Gastroesophageal sphincter (tissue), 4 donors: ENCODE measurements around the gene SHISA6. TPM values are rescaled to one million over a fixed set of nuclear protein-coding genes. Genes with fewer than 3 reads are reported as not detected.
A peak's percentile ranks its signal among the peaks of the same experiment; 100 is the strongest.

Experiments used
- ATAC-seq: fragments of 150-250 bp; one replicate; pipeline ENCODE4 v1.9.1; 2016; ENCODE audit warnings: mild to moderate bottlenecking, moderate library complexity
- H3K27ac ChIP-seq, 4 donors: fragments of 200-600 bp; sonication (generic) in 3 of 4; 1 replicate in 3 of 4; 2 replicates in 1 of 4; pipeline ENCODE4 v1.5.1; 2016 to 2019
- H3K27me3 ChIP-seq: fragments of 200-600 bp; sonication (generic); one replicate; pipeline ENCODE4 v1.5.1; 2019
- H3K36me3 ChIP-seq, 2 donors: fragments of 200-600 bp; sonication (generic); one replicate each; pipeline ENCODE4 v1.5.1; 2019; ENCODE audit warnings: control low read depth in 1 of 2
- H3K4me1 ChIP-seq, 3 donors: fragments of 200-600 bp; sonication (generic); 1 replicate in 2 of 3; 2 replicates in 1 of 3; pipeline ENCODE4 v1.5.1; 2016 to 2019; ENCODE audit warnings: control low read depth in 2 of 3
- H3K4me3 ChIP-seq, 2 donors: fragments of 200-600 bp; sonication (generic); one replicate each; pipeline ENCODE4 v1.5.1; 2019; ENCODE audit warnings: mild to moderate bottlenecking in 1 of 2, moderate library complexity in 1 of 2
- H3K9me3 ChIP-seq, 3 donors: fragments of 200-600 bp; sonication (generic); one replicate each; pipeline ENCODE4 v1.5.1; 2017 to 2019; ENCODE audit warnings: control low read depth in 2 of 3
- EP300 ChIP-seq: sonication (generic); formaldehyde crosslinking; IDR thresholded peaks from one replicate; pipeline ENCODE4 v1.6.1; 2017; ENCODE audit warnings: antibody characterized with exemption, mild to moderate bottlenecking
- POLR2A ChIP-seq, 2 donors: fragments of 450-650 bp; IDR thresholded peaks; one replicate each; pipeline ENCODE4 v1.6.1; 2017; ENCODE audit warnings: antibody characterized with exemption in 2 of 2, mild to moderate bottlenecking in 2 of 2, moderate library complexity in 1 of 2
- POLR2AphosphoS5 ChIP-seq: sonication (generic); formaldehyde crosslinking; IDR thresholded peaks from one replicate; pipeline ENCODE4 v1.6.1; 2017; ENCODE audit warnings: antibody characterized with exemption
- WGBS, 2 donors: methylation state at CpG; one replicate each; pipeline ENCODE4 v1.1.5; 2018; ENCODE audit warnings: low coverage in 1 of 2; 5-methylcytosine and 5-hydroxymethylcytosine counted together
- total RNA-seq, 4 donors: library from RNA; depleted of rRNA; stranded (reverse); fragments of >200 nt; gene quantifications; one replicate each; pipeline ENCODE4 v1.1.0, GENCODE V29; 2016
- TF ChIP-seq, protein P1 (sequence below), 4 experiments: fragments of 200-600 bp in 2 of 4; fragments of 450-650 bp in 2 of 4; sonication (generic) in 1 of 4; IDR thresholded peaks; one replicate each; pipeline ENCODE4 v1.5.1; 2017 to 2019; ENCODE audit warnings: antibody characterized with exemption in 4 of 4, mild to moderate bottlenecking in 2 of 4, moderate library complexity in 2 of 4

Gene SHISA6
- total RNA-seq, 4 donors from 2014 or later = 0.31 to 1.5 (median 0.90) TPM

DNA sequence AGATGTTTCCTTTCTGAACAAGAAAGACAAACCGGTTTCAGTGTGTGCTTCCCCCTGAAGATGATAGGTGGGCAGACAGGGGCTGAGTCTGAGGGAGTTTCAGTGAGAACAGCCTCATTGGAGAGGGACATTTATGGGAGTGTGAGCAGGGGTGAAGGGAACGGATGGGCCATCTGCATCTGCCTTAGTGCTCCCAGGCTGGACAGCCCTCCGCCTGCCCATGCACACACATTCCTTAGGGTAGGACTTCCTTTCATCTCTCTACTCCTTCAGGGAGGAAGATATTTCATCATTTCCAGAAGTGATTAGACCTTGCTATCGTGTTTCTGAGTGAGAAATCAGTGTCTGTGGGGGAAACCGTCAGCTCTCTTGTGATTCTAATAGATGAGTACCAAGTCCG is 3.8 kb downstream of the SHISA6 start:
- TF ChIP-seq POLR2A (IDR thresholded peaks at IDR 0.05) = no peak
- no peak for TF ChIP-seq EP300
- no peak for TF ChIP-seq POLR2AphosphoS5
- TF ChIP-seq, protein P1, sequence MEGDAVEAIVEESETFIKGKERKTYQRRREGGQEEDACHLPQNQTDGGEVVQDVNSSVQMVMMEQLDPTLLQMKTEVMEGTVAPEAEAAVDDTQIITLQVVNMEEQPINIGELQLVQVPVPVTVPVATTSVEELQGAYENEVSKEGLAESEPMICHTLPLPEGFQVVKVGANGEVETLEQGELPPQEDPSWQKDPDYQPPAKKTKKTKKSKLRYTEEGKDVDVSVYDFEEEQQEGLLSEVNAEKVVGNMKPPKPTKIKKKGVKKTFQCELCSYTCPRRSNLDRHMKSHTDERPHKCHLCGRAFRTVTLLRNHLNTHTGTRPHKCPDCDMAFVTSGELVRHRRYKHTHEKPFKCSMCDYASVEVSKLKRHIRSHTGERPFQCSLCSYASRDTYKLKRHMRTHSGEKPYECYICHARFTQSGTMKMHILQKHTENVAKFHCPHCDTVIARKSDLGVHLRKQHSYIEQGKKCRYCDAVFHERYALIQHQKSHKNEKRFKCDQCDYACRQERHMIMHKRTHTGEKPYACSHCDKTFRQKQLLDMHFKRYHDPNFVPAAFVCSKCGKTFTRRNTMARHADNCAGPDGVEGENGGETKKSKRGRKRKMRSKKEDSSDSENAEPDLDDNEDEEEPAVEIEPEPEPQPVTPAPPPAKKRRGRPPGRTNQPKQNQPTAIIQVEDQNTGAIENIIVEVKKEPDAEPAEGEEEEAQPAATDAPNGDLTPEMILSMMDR (IDR thresholded peaks at IDR 0.05) = no peak
- Histone ChIP-seq H3K9me3 (no peaks in the 10 kb centered on the region), H3K4me1 (peaks cover 0 to 15% (median 4%) of the 10 kb centered on the region in 3 donors), H3K27me3 (peaks cover 90% of the 10 kb centered on the region), H3K27ac (no peak overlapping the region), H3K4me3 (no peak overlapping the region), H3K36me3 (no peaks in the 10 kb centered on the region)
- no peak for ATAC-seq
- WGBS, 2 donors = 38 to 60% methylated on average over 4 to 5 of the region's 6 CpGs

DNA sequence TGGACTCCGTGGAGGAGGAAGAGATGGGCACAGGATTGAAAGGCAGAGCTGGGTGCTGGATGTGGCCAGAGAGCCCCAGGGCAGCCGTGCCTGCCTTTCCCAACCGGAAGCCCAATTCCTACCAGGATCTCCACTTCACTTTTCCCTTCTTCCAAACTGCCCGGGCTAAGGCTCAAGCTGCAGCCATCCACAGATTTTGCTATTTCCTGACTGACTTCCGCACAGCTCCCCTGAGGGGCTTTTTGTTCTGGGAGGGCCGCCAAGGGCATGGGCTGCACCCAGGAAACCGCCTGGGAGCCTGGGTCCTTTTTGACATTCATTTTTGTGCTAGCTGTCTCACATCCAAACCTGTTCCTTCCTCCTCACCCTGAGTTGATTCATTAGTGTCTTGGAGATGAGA is 4.2 kb downstream of the SHISA6 start:
- Histone ChIP-seq H3K27ac (no peak overlapping the region), H3K4me3 (no peak overlapping the region), H3K9me3 (no peaks in the 10 kb centered on the region), H3K36me3 (no peaks in the 10 kb centered on the region), H3K27me3 (peaks cover 86% of the 10 kb centered on the region), H3K4me1 (peaks cover 0 to 11% (median 2%) of the 10 kb centered on the region in 3 donors)
- no peak for ATAC-seq
- TF ChIP-seq POLR2AphosphoS5 (no peak), EP300 (no peak)
- TF ChIP-seq, protein P1 (IDR thresholded peaks at IDR 0.05) = no peak
- 47 to 51% methylated on average over 4 to 6 of the region's 7 CpGs for WGBS, 2 donors

DNA sequence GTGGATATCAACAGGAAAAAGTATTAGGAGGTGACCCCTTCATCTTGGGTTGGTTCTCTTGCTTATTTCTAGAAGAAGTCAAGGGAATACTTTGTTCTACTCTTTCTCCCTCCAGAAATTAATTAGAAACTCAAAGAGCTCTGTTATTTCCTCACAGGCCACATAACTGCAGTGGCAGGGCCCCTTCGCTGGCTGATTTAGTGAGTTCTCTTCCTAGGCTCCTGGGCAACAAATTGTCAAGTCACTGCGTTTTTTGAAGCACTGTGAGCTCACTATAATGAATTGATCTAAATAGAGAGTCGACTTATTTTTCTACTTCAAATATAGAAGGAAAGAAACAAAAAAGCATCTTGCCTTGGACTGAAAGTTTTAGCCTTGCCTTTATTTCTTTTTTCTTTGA is 4.8 kb downstream of the SHISA6 start:
- TF ChIP-seq, protein P1 (IDR thresholded peaks at IDR 0.05) = no peak
- no peak for TF ChIP-seq POLR2A (IDR thresholded peaks at IDR 0.05)
- no peak for TF ChIP-seq POLR2AphosphoS5
- no peak for TF ChIP-seq EP300
- Histone ChIP-seq H3K4me1 (peaks cover 0 to 5% (median 0%) of the 10 kb centered on the region in 3 donors), H3K36me3 (no peaks in the 10 kb centered on the region), H3K9me3 (no peaks in the 10 kb centered on the region), H3K27ac (no peak overlapping the region), H3K27me3 (peaks cover 86% of the 10 kb centered on the region), H3K4me3 (no peak overlapping the region)
- ATAC-seq = no peak
- 93 to 100% methylated on average over 2 of the region's 3 CpGs for WGBS, 2 donors

DNA sequence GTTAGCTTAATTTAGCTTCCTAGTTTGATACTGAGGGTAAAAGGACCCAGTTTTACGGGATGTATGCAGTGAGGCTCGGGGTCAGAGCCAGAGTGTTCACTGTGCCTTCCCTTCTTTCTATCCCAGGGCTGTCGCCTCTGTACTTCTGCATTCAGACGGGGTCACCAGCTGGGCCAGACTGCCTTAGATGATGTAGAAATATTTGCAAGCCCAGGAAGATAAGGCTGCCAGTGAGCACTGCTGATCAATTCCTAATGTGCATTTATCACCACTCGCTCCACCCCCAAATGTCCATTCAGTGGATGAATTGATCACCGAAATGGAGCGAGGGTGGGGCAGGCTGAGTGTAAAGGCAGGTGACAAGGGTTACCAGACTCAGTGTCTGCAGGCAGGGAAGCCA is 9.1 kb downstream of the SHISA6 start:
- TF ChIP-seq EP300 (no peak), POLR2A (IDR thresholded peaks at IDR 0.05) (no peak), POLR2AphosphoS5 (no peak)
- TF ChIP-seq, protein P1 (IDR thresholded peaks at IDR 0.05) = no peak
- 79 to 93% methylated on average over 5 of the region's 7 CpGs for WGBS, 2 donors
- no peak overlapping the region for H3K27ac ChIP-seq

DNA sequence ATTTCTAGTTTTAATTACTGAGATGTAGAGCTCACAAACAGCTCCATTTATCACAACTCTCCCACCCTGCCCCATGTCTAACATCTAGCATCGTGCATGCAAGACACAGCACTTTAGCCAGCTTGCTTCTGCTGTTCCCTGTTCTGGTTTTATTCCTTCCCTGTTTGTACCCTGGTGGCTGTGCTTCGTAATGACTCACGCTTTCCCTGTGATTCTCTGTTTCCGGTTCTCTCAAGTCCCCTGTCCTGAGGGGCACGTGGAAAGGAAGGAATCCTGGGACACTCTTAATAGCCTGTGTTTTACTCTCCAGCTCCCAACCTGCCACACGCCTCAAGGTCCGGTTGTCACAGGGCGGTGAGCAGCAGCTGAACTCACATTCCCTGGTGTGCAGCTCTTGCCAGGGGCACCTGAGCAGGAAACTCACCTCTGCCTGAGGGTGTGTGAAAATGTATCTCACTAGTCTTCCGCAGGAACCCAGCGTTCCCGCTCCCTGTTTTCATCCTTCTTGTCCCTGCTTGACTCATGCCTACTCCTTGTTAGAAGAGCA is 10.6 kb downstream of the SHISA6 start:
- Histone ChIP-seq H3K4me1 (no peaks in the 10 kb centered on the region), H3K36me3 (no peaks in the 10 kb centered on the region)
- 61 to 80% methylated on average over 5 to 7 of the region's 11 CpGs for WGBS, 2 donors

More for the DNA sequence above, 9.1 kb downstream of the SHISA6 start:
- H3K4me1 ChIP-seq = no peaks in the 10 kb centered on the region
- H3K9me3 ChIP-seq = no peaks in the 10 kb centered on the region
- H3K36me3 ChIP-seq = no peaks in the 10 kb centered on the region
- H3K27me3 ChIP-seq = peaks cover 54% of the 10 kb centered on the region
- no peak overlapping the region for H3K4me3 ChIP-seq
- no peak for ATAC-seq

More for the DNA sequence above, 10.6 kb downstream of the SHISA6 start:
- TF ChIP-seq POLR2AphosphoS5 = no peak
- TF ChIP-seq EP300 = no peak
- TF ChIP-seq, protein P1 (IDR thresholded peaks at IDR 0.05) = no peak
- TF ChIP-seq POLR2A (IDR thresholded peaks at IDR 0.05) = no peak
- H3K27ac ChIP-seq = peak overlapping the region in 1 of 4 donors; percentile 34
- no peak overlapping the region for H3K4me3 ChIP-seq
- ATAC-seq = no peak
- H3K9me3 ChIP-seq = no peaks in the 10 kb centered on the region
- H3K27me3 ChIP-seq = peaks cover 40% of the 10 kb centered on the region
